Thoracic aorta (tissue), 2 donors: ENCODE measurements around the gene BCAS1. TPM values are rescaled to one million over a fixed set of nuclear protein-coding genes. Genes with fewer than 3 reads are reported as not detected.

Source experiments
- ATAC-seq: fragments of 150-250 bp; one replicate; pipeline ENCODE4 v1.8.0; 2017; ENCODE audit warnings: low read depth; ENCODE audit not compliant: insufficient number of reproducible peaks, low FRiP score
- DNase-seq: peaks from one replicate; pipeline ENCODE4 v3.0.0-alpha.2; 2020; ENCODE audit warnings: low spot score
- H3K27ac ChIP-seq, 2 donors: fragments of 200-600 bp; sonication (generic); 1 replicate in 1 of 2; 2 replicates in 1 of 2; pipeline ENCODE4 v1.5.1; 2016; ENCODE audit warnings: mild to moderate bottlenecking in 2 of 2, moderate library complexity in 2 of 2
- H3K27me3 ChIP-seq: fragments of 200-600 bp; sonication (generic); replicated peaks from 2 replicates; pipeline ENCODE4 v1.6.0; 2016; ENCODE audit warnings: mild to moderate bottlenecking; ENCODE audit not compliant: insufficient read depth
- H3K36me3 ChIP-seq: fragments of 200-600 bp; sonication (generic); one replicate; pipeline ENCODE4 v1.5.1; 2016
- H3K4me1 ChIP-seq, 2 donors: fragments of 200-600 bp; sonication (generic); 1 replicate in 1 of 2; 2 replicates in 1 of 2; pipeline versions ENCODE4 v1.5.1 to v1.6.0; 2016; ENCODE audit warnings: low read depth in 2 of 2, mild to moderate bottlenecking in 1 of 2; ENCODE audit not compliant: control insufficient read depth in 1 of 2
- H3K4me3 ChIP-seq: fragments of 200-600 bp; sonication (generic); 2 replicates; pipeline ENCODE4 v1.5.1; 2016; ENCODE audit warnings: mild to moderate bottlenecking
- H3K9me3 ChIP-seq: fragments of 200-600 bp; sonication (generic); 2 replicates; pipeline ENCODE4 v1.5.1; 2016
- CTCF ChIP-seq: fragments of 200-600 bp; sonication (generic); IDR thresholded peaks from one replicate; pipeline ENCODE4 v1.5.1; 2019; ENCODE audit warnings: antibody characterized with exemption
- total RNA-seq, 2 donors: library from RNA; depleted of rRNA; stranded (reverse); fragments of >200 nt; gene quantifications; one replicate each; pipeline versions ENCODE4 v1.1.0 to v1.2.3, GENCODE V29; 2016

The BCAS1 gene
- total RNA-seq, 2 donors from 2014 or later = under 0.01 to 3.6 TPM

GRCh38 chr20:54028276-54029011 lies 42.0 kb downstream of the BCAS1 start:
- no peaks in the 10 kb centered on the region for H3K36me3 ChIP-seq
- ATAC-seq = no peak
- no peak for TF ChIP-seq CTCF

GRCh38 chr20:54027704-54028103 lies 42.7 kb downstream of the BCAS1 start:
- Histone ChIP-seq H3K36me3 (no peaks in the 10 kb centered on the region), H3K9me3 (peaks cover 4% of the 10 kb centered on the region), H3K4me1 (no peaks in the 10 kb centered on the region), H3K27me3 (no peaks in the 10 kb centered on the region), H3K4me3 (no peak overlapping the region), H3K27ac (no peak overlapping the region)
- ATAC-seq (no peak), DNase-seq (no peak)
- no peak for TF ChIP-seq CTCF

More at GRCh38 chr20:54028276-54029011, 42.0 kb downstream of the BCAS1 start:
- Histone ChIP-seq H3K9me3 (peaks cover 4% of the 10 kb centered on the region), H3K27me3 (no peaks in the 10 kb centered on the region), H3K27ac (no peak overlapping the region), H3K4me1 (no peaks in the 10 kb centered on the region), H3K4me3 (no peak overlapping the region)
- no peak for DNase-seq

GRCh38 chr20:54026295-54027064 lies 43.9 kb downstream of the BCAS1 start:
- Histone ChIP-seq H3K4me1 (no peaks in the 10 kb centered on the region), H3K4me3 (no peak overlapping the region), H3K36me3 (no peaks in the 10 kb centered on the region), H3K27ac (no peak overlapping the region), H3K27me3 (no peaks in the 10 kb centered on the region), H3K9me3 (no peaks in the 10 kb centered on the region)
- DNase-seq (no peak), ATAC-seq (no peak)
- no peak for TF ChIP-seq CTCF

- no peaks in the 10 kb centered on the region for H3K36me3 ChIP-seq
- DNase-seq = no peak
- no peaks in the 10 kb centered on the region for H3K4me1 ChIP-seq
- TF ChIP-seq CTCF = no peak
- no peak for ATAC-seq
- no peak overlapping the region for H3K27ac ChIP-seq
- no peak overlapping the region for H3K4me3 ChIP-seq
- no peaks in the 10 kb centered on the region for H3K9me3 ChIP-seq
- no peaks in the 10 kb centered on the region for H3K27me3 ChIP-seq
Observed at GRCh38 chr20:54025251-54025771, 45.1 kb downstream of the BCAS1 start.

DNA sequence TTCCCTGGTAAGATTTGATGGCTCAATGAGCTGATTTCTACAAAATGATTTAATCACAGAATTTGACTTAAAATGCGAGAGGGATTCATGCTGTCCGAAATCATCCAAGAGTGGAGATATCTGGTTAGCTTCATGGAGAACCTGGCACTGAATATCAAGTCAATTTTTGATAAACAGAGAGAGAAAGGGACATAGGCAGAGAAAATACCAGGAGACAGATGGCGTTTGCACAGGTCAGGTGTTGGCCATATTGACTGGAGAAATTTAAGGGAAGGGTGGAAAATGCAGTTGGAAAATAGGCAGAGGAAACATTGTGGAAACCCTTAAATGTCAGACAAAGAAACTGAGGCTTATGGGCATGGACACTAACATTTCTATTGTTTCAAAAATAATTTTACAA lies 47.0 kb downstream of the BCAS1 start:
- Histone ChIP-seq H3K27ac (no peak overlapping the region), H3K36me3 (no peaks in the 10 kb centered on the region), H3K4me1 (no peaks in the 10 kb centered on the region), H3K9me3 (no peaks in the 10 kb centered on the region), H3K27me3 (no peaks in the 10 kb centered on the region), H3K4me3 (no peak overlapping the region)
- ATAC-seq (no peak), DNase-seq (no peak)
- no peak for TF ChIP-seq CTCF
